Bronchial epithelial cell (primary cell): ENCODE results near the gene CCDC149. TPM values are rescaled to one million over a fixed set of nuclear protein-coding genes. Genes with fewer than 3 reads are reported as not detected.

ENCODE experiments used
- DNase-seq: peaks from one replicate; pipeline ENCODE4 v3.0.0-alpha.2; 2010; ENCODE audit warnings: low read depth
- FAIRE-seq: peaks from 2 replicates; lab custom pipeline; 2011; peaks lifted over from hg19 to GRCh38; lab: Jason Lieb, UNC
- H3K27me3 ChIP-seq: 2 replicates; pipeline ENCODE4 v1.5.1; 2011; ENCODE audit warnings: low read length; ENCODE audit not compliant: control insufficient read depth, insufficient read depth
- H3K36me3 ChIP-seq: 2 replicates; pipeline ENCODE4 v1.5.1; 2011; ENCODE audit warnings: low read length; ENCODE audit not compliant: control insufficient read depth, insufficient read depth
- H3K4me3 ChIP-seq: 2 replicates; pipeline ENCODE4 v1.5.1; 2011; ENCODE audit warnings: mild to moderate bottlenecking, low read depth, low read length, control low read depth
- CTCF ChIP-seq: IDR thresholded peaks from 2 replicates; pipeline ENCODE4 v1.5.1; 2011; ENCODE audit warnings: mild to moderate bottlenecking, moderate library complexity, low read length, control low read depth, inconsistent platforms; ENCODE audit not compliant: insufficient read depth, severe bottlenecking
- total RNA-seq: library from RNA; depleted of rRNA; stranded (reverse); fragments of >200 nt; gene quantifications from 2 replicates; pipeline ENCODE4 v1.2.1, GENCODE V29; 2014

CCDC149 gene
- total RNA-seq, 1 donor from 2014 or later: 4.2 TPM

- FAIRE-seq (no peak), DNase-seq (no peak)
- Histone ChIP-seq H3K36me3 (no peaks in the 10 kb centered on the region), H3K27me3 (peaks cover 2% of the 10 kb centered on the region), H3K4me3 (no peak overlapping the region)
- TF ChIP-seq CTCF: no peak
Measured at GRCh38 chr4:24801136-24801855, 111.5 kb downstream of the CCDC149 start.

- H3K27me3 ChIP-seq: peaks cover 7% of the 10 kb centered on the region
- no peak for TF ChIP-seq CTCF
- no peak for DNase-seq
- no peak for FAIRE-seq
- H3K4me3 ChIP-seq: no peak overlapping the region
- H3K36me3 ChIP-seq: no peaks in the 10 kb centered on the region
Measured at GRCh38 chr4:24800325-24800895, 112.4 kb downstream of the CCDC149 start.

- H3K4me3 ChIP-seq: no peak overlapping the region
- no peaks in the 10 kb centered on the region for H3K36me3 ChIP-seq
- DNase-seq (no peak), FAIRE-seq (no peak)
- no peak for TF ChIP-seq CTCF
- peaks cover 7% of the 10 kb centered on the region for H3K27me3 ChIP-seq
Measured at GRCh38 chr4:24799544-24800324, 113.1 kb downstream of the CCDC149 start.

GRCh38 chr4:24799196-24799543 lies 113.7 kb downstream of the CCDC149 start:
- no peak overlapping the region for H3K4me3 ChIP-seq
- FAIRE-seq (no peak), DNase-seq (no peak)
- no peak for TF ChIP-seq CTCF
- H3K27me3 ChIP-seq: peaks cover 7% of the 10 kb centered on the region
- H3K36me3 ChIP-seq: no peaks in the 10 kb centered on the region

GRCh38 chr4:24798036-24798610 lies 114.7 kb downstream of the CCDC149 start:
- H3K4me3 ChIP-seq: no peak overlapping the region
- FAIRE-seq (no peak), DNase-seq (no peak)
- no peak for TF ChIP-seq CTCF
- peaks cover 7% of the 10 kb centered on the region for H3K27me3 ChIP-seq
- no peaks in the 10 kb centered on the region for H3K36me3 ChIP-seq
